ENCODE data around the gene ZEB2.

GRCh38 chr2:144445196-144445595 lies 74.7 kb downstream of the ZEB2 start:
- no peak for TF ChIP-seq POLR2AphosphoS5 (IDR thresholded peaks at IDR 0.05; ENCODE audit: low read depth, low read length)
- TF ChIP-seq REST (IDR thresholded peaks at IDR 0.05; ENCODE audit: insufficient read depth in 1 of 2, low read depth in 2 of 2, low read length in 1 of 2), result no peak
- no peak for TF ChIP-seq CTCF (IDR thresholded peaks at IDR 0.05)
- TF ChIP-seq TCF7L2 (IDR thresholded peaks at IDR 0.05; ENCODE audit: low read depth, low read length), result no peak
- TF ChIP-seq SIN3A (IDR thresholded peaks at IDR 0.05; ENCODE audit: borderline replicate concordance, insufficient read depth, low read depth, low read length), result no peak

All from Panc1 (cell line).